NCI-H2107 treated with DMSO at 0.1 percent for 48 hours (cell line): ENCODE measurements around the gene TSPAN8.
"Not testable (repeated sequence)": the region's sequence is repeated elsewhere in the genome, so short reads cannot be mapped to it uniquely, and the experiment has no call there.

Source experiments
- DNase-seq: peaks from one replicate; lab custom pipeline; 2025; ENCODE audit not compliant: unreplicated experiment; lab: John Stamatoyannopoulos, UW

The TSPAN8 gene

DNA sequence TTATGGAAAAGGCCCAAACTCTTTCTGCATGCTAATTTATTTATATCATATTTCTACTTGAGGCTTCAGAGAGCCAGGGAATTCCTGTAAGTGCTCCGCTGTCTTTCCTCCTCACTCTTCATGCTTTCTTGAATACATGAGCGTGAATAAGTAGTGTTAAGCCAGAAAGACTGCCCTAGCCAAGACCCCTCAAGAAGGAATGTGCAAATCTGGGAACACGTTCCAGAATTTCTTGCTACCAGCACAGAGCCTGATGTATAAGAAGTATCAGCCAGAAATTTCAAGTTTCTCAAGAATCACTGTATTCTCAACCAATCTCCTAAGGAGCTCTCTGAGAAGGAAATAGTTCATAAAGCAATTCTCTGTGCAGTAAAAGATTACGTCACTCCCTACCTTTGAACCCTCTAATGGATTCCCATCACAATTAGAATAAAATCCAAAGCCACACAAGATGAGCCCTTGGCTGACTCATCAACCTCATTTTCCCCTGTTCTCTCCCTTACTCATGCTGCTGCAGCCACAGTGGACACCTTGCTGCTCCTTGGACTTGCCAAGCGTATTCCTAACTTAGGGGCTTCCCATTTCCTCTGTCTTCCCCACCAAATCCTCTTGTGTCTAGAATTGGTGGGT is 6.9 kb upstream of the TSPAN8 start:
- no peak for DNase-seq

DNA sequence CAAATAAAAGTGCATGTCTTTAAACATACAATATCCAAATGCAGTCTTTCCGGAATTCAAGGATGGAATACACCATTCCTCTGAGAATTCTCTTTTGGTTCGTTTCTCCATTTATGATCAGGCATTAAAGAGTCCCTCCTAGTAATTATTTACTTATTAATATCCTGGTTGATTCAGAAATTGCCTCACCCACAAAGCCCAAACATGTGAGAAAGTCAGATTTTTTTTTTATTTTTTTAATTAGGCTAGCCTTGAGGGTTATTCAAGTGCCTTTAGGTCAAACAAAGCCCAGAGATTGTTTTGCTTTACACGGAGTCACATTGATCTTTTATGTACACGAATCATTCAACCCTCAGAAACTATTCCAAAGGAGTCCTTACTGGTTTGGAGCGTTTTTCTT is 6.4 kb upstream of the TSPAN8 start:
- DNase-seq, result no peak

DNA sequence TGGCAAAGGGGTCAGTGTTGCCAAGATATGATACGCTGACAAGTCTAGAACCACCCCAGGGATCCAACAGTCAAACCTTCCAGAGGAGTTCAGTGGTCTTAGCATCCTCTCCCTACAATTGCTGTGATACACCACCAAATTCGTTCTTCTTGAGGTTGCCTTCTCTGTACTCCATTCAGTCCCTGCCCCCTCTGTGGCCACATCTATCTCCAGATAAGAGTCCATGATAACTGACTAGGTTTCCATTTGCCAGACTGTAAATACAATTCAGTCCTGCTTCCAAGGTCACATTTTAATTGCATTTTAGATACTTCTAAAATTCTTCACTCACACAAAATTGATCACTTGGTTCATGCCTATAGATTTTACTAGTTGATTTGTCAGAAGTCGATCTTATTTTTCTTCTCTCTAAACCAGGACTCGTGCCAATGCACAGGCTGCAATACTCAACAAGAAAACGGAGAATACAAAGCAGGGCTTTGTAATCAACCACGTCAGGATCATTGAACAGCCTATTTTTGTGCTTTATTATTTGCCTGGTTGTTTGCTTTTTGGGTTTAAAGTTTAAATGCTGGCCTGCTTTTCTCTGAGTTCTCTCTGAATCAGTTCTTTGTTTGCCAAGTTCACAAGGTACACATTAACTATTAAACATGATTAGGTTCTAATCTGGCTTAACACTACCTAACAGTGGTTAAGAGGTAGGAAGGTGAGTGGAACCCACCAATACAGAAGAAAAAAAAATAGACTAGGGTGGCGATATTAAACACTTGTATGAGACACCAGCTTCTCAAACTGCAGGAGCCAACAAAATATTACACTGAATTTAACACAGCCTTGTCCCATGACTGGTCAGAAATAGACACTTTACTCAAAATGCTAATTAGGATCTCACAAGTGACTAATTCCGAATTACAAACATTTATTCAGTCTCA is 5.3 kb upstream of the TSPAN8 start:
- no peak for DNase-seq

DNA sequence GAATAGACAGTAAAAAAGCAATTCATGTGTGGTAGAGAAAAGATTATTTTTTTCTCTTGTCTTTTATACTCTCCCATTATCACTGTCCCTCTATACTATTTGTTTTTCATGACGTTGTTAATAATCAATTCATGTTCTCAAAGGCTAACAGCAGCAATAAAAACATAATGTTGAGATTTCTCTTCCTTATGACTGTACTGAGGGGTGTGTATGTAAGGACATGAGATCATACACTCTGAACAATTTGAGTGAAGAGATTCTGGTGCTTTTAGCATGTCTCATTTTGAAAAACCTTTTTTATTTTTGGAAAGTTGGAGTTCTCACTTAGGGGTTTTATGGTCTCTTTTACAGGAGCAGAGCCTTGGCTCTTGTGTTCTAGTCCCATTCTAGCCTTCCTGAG is 3.8 kb upstream of the TSPAN8 start:
- no peak for DNase-seq

DNA sequence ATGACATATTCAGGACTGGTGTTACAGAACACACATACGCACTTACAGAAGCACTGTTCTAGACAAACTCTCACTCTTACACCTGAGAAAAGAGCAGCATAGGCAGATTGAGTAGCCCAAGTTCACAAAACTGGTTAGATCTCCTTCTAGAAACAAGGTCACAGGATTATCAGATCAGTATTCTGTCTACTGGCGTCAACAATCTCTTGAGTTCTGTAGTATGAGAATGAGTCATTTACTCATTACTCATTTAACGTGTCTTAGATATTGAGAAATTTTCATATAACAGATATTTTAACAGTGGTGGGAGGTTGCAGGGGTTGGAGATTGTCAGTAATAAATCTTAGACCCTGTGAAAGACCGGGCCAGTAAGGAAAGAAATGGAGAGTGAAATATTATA is 2.8 kb upstream of the TSPAN8 start:
- no peak for DNase-seq

DNA sequence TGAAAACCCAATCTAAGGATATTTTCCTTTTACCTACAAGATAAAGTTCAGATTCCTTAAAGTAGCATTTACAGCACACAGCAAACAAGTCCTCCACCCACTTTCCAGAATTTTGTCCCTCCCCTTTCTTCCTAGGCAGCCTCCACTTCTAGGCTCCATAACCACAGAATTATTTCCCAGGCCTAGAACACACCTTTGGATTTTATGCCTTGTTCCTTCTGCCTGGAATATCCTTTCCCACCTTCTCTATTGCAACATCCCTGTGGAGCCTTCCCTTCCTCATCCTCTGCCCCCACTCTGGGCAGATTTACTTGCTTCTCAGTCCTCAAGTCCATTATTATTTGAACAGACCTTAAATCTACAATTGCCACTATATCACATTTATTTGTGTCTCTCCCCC is 2.1 kb upstream of the TSPAN8 start:
- DNase-seq, result no peak

DNA sequence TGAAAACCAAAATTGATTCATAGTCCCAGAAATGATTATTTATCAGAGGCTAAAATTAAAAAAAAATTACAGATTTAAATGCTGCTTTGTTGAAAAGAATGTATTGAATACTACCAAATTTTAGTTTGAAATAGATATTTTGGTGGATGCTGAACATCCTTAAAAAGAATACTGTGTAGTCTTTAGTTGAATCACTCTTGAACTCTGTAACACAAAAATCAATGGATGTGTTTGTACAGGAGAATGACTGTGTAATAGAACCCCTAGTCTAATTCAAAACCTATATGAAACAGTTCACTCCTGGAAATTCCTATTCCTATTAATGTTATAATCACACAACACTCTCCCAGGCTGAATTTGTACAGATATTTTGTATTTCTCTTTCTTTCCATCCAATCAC is 1.5 kb upstream of the TSPAN8 start:
- no peak for DNase-seq

DNA sequence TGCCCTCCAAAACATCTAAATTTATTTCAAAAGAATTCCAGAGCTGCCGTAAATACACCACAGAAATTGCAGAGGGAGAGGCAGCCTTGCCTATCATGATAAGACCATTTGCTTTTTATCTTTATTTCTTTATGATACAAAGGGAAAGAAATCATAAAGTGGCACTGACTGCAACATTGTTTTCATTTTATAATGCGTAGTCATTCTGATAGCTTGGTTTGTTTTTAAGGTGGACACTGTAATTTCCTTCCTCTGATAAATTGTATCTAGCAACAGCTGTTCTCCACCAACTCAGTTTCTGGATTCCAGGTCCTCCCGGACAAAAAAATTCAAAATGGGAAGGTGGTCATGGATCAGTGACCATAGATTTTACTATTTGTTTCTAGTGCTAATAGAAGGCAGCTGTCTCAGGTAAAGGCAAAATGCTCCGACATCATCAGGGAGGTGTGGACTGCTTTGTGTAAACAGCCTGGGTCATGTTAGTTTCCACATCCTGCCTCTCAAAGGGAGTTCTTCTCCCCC is 623 bp upstream of the TSPAN8 start:
- peak; percentile 1 for DNase-seq

DNA sequence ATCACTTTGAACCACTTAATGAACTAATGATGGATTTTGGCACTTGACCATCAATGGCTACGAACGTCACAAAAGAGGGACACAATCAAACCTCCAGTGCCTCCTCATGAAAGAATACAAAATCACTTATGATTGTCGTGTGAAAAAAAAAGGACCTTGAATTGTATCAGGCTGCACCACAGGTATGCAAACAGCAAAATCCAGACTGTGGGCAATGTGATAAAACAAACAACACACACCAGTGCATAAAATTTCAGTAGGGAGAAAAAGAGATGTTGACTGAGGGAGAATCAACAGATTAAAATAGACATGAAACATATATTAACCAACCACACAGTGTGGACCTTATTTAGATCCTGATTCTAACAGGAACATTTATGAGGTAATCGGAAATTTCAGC is 2.6 kb downstream of the TSPAN8 start:
- no peak for DNase-seq

DNA sequence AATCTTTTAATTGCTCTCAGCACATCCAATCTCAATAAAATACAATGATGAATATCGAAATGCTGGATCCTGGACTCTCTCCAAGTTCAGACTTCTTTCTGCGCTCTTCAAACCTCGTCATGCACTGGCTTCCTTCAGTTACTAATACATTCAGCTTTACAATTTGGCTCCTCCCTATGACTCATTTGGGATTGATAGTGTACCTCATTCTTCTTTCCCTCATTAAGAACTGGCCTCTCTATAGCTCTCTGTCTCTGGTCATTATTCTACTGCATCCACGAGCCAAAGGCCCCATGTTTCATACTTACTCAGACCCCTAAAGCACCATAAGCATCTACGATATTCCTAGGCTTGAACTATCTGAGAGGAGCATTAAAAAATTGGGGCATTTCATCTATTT is 4.9 kb downstream of the TSPAN8 start:
- no peak for DNase-seq

DNA sequence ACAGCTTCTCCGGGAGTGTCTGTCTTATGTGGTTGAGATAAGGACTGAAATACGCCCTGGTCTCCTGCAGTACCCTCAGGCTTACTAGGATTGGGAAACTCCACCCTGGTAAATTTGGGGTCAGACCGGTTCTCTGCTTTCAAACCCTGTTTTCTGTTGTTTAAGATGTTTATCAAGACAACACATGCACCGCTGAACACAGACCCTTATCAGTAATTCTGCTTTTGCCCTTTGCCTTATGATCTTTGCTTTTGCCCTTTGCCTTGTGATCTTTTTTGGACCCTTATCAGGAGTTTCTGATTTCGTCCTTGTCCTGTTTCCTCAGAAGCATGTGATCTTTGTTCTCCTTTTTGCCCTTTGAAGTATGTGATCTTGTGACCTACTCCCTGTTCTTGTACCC is 7.8 kb downstream of the TSPAN8 start:
- not testable (repeated sequence) for DNase-seq

DNA sequence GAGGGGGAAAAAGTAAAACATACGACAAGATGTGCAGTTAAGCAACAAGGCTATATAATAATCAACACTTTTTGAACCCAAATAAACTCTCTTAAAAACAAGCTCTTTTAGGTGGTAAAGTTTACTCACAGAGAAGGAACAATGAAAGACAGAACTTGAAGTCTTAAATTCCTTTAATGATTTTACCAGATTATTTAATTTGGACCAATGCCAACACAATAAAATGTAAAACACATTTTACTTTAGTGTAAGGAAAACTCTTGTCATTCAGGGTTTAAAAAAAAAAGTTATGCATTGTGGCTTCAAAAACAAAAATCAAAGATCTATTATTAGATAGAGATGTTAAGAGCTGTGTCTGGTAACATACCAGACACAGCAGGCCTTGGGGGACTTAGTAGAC is 13.1 kb downstream of the TSPAN8 start:
- DNase-seq, result no peak

DNA sequence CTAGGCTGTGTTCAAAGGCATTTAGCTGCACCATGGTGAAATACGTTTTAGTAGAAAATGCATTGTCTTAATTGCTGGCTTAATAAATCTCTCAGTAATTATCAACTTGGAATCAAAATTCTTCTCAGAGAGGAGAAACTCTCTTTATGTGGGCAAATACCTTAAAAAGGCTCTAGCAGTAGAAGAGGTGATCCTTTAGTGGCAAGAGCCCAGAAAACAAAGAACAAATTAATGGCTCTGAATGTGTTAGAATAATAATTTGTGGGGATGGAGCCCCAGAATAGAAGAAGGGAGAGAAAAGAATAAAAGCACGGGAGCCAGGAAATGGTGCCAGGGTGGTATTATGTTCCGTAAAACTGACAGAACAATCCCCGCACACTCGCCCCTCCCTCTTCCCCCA is 14.8 kb downstream of the TSPAN8 start:
- DNase-seq, result no peak

DNA sequence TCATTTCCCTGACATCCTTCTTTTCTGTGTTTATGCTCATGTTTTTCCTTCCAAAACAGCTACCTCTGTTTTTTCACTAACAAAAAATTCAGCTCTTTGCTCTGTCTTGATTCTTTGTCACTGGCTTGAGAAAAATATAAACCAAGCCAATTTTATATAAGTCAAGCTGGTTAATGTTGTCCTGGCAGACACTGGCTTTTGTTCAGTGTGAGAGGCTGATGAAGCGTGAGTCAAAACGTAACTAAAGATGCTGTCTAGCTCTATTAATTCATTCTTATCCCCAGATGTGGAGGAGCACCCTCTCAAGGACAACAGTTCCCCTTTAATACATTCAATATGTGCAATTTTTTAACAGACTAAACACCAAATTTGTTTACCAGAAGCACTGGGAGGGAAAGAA is 15.8 kb downstream of the TSPAN8 start:
- DNase-seq, result no peak

DNA sequence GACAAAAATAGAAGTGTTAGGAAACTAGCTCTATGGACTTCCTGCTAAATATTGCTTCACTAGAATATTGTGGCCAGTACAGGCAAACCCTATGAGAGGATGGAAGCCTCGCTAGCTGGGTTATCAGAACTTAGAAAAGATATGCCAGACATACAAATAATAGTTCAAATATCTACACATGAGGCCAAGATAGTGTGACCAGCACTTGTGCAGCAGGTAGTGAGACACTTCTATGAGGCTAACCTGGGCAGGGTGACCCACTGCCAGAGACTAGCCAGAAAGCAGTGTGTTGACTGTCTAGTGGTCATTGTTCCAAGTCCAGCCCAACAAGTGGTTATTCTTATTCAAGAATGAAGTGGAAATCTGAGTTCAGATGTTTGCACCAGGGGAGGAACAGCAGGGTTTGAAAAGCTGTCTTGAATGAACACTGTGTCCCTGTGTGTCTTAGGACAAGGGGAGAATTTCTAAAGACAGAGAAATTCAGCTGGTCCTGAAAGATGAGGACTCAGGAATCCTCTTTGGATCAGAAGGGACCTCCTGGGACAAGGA is 16.3 kb downstream of the TSPAN8 start:
- DNase-seq, result no peak

DNA sequence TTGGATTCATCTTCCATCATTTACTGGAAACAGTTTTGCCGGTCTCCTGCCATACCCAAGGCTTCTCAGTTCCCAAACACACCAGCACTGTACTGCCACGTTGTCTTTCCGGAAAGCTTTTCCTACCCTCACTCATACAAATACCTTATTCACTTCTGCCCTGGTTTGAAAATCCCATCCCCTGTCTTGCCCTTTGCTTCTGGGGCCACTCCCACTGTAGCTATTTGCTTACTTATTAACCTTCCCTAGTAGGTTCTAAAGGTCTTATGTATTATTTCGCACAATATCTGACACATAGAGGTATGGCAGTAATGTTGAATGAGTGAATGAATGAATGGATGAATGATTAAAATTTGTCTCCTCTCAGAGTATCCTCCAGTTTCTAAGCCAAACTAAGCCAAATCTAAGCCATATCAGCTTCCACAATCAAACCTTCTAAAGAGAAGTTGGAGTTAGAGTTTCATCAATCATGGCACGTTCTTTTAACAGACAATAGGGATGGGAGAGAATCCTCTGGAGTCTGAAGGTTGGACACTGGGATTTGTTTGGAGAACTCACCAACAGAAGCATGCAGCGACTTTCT is 18.6 kb downstream of the TSPAN8 start:
- no peak for DNase-seq

DNA sequence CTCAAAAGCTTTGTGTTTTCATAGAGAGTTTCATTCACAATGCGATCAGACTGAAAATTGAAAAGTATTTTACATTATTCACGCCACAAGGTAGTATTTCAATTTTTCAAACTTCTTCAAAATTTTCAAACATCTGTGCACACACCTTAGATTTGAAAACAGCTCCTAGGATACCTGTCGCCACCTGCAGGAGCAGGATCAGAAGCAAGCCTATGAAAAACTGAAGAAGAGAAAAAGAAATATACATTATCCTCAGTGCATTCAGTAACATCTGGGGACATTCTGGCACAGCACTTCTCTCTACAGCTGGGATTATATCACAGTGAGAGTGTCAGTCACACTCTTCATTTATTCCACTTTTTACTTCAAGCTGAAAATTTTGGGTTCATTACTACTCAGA is 19.8 kb downstream of the TSPAN8 start:
- DNase-seq, result no peak

DNA sequence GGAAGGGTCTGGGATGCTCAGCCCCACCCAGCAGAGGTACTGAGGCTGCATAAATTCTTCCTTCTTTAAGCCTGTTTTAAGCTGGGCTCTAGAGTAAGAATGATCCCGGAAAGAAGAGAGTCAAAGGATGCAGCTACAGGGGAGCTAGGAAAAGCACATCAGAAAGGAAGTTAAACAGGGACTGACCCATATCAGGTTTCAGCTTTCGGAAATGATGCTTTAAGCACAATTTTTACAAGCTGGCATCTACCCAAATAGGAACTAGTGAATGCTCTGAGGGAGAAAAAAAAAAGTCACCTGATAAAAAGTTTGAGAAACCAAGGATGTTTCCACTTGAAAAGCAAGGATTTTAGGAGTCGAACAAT is 22.0 kb downstream of the TSPAN8 start:
- DNase-seq, result no peak

DNA sequence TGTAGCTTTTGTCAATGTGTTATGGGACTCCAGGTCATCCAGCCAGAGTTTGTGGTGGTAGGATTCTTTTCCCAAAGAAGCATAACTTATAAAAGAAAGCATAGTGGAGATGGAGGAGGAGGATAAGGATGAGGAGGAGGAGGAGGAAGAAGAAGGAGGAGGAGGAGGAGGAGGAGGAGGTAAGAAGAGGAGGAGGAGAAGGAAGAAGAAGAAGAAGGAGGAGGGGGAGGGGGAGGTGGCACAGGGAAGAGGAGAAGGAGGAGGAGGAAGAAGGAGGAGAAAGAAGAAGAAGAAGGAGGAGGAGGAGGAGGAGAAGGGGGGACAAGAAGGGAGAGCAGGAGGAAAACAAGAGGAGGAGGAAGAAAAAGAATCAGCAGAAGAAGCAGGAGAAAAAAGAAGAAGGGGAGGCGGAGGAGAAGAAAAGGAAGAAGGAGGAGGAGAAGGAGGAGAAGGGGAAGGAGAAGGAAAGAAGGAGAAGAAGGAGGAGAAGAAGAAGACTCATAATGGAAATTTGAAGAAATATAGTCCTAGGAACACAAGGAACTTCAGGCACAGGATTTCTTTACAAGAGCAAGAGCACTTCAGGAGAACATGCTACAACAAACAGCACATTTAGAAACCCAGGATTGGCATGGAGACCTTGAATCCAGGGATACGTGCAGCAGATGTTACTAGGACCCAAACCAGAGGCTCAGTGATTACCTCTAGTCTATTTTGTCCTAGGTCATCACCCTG is 22.6 kb downstream of the TSPAN8 start:
- no peak for DNase-seq

DNA sequence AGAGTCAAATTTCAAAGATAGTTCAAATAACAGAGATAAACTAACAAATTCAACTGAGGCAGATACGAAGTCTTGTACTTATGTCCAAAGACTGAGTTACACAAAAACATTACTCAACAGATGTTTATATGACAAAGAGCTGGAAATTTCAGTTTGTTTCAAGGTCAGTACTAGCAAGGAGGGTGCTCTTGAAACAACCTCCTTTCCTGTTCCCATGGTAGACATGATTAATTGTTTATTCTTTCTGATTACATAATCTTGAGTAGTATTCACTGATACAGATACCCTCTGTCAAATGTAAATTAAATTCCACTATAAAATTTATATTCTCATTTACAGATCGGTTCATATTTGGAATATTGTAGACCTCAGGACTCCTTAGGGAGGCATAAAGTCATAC is 23.4 kb downstream of the TSPAN8 start:
- DNase-seq, result no peak

DNA sequence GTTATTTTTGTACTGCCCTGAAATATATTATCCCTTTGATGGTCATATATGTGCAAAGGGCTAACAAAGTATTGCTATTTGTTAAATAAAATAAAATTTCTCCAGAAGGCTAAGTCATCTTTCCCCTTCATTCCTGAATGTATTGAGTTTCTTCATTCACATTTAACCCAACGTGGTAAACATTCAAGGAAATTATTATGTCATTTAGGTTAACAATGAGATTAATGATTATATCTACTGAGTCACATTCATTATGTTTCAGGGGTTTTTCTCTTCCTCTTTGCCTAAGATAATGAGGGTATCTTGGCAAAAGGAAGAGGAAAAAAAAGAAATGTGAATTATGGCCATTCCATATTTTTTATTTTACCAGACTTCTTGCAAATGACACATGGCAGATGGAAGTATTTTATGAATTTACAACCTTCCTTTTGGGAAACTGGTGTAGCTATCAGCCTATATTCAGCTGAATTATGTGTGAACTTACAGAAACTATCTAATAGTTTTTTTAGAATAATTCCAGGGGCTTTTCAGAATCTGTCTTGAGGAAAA is 27.2 kb downstream of the TSPAN8 start:
- no peak for DNase-seq
